ENCODE results near the gene TATDN2. TPM values are rescaled to one million over a fixed set of nuclear protein-coding genes. Genes with fewer than 3 reads are reported as not detected.

The TATDN2 gene
- polyA plus RNA-seq, 1 of the 3 experiments (the other 2 are of a cell fraction), result 14.7 TPM

GRCh38 chr3:10299679-10300078 is 51.4 kb downstream of the TATDN2 start (continued):
- TF ChIP-seq USF2 (IDR thresholded peaks at IDR 0.05; ENCODE audit: borderline replicate concordance, low read depth, low read length) (no peak), GATA2 (CRISPR knock-in tag; IDR thresholded peaks at IDR 0.05) (no peak)

GRCh38 chr3:10300087-10300486 is 51.8 kb downstream of the TATDN2 start:
- no peaks in the 10 kb centered on the region for H3K9me2 ChIP-seq
- no peaks in the 10 kb centered on the region for H4K20me1 ChIP-seq (ENCODE audit: insufficient read depth)
- no peak overlapping the region for H3K4me2 ChIP-seq
- WGBS (ENCODE audit: low lambda C conversion rate), result 100% methylated on average over 5 of the region's 9 CpGs
- H3K4me3 ChIP-seq (ENCODE audit: low read depth in 2 of 2, low read length in 1 of 2), result no peak overlapping the region
- CTCF ChIA-PET, result interaction anchor here (0.7 kb wide), 1 partner anchor 452 kb away, joined by 4 read pairs; no protein-coding TSS in a partner anchor
- no peaks in the 10 kb centered on the region for H3K27me3 ChIP-seq (ENCODE audit: insufficient read depth)
- POLR2A ChIA-PET, result no interaction called here
- DNase-seq, result no peak
- no peak overlapping the region; a peak in 1 of 4 replicates for H3K27ac ChIP-seq (ENCODE audit: low read depth in 2 of 2, low read length in 1 of 2)
- no peaks in the 10 kb centered on the region for H3K9me3 ChIP-seq
- TF ChIP-seq TEAD4 (IDR thresholded peaks at IDR 0.05; ENCODE audit: borderline replicate concordance, insufficient read depth) (no peak), TCF12 (IDR thresholded peaks at IDR 0.05) (no peak), MXI1 (IDR thresholded peaks at IDR 0.05; ENCODE audit: low read depth, low read length) (no peak), USF2 (IDR thresholded peaks at IDR 0.05; ENCODE audit: borderline replicate concordance, low read depth, low read length) (no peak), NFIC (IDR thresholded peaks at IDR 0.05; ENCODE audit: borderline replicate concordance) (no peak), RXRA (IDR thresholded peaks at IDR 0.05; ENCODE audit: borderline replicate concordance, low read depth) (no peak), TAF1 (IDR thresholded peaks at IDR 0.05; ENCODE audit: borderline replicate concordance, low read depth, low read length) (no peak), ZBTB33 (IDR thresholded peaks at IDR 0.05; ENCODE audit: borderline replicate concordance, low read depth) (no peak), SIN3A (IDR thresholded peaks at IDR 0.05; ENCODE audit: borderline replicate concordance, low read depth, low read length) (no peak), GATA2 (CRISPR knock-in tag; IDR thresholded peaks at IDR 0.05) (no peak), JUND (IDR thresholded peaks at IDR 0.05) (no peak), SMC3 (IDR thresholded peaks at IDR 0.05; ENCODE audit: low read depth, low read length) (no peak), USF1 (IDR thresholded peaks at IDR 0.05; ENCODE audit: borderline replicate concordance, low read depth) (no peak), CTCF (IDR thresholded peaks at IDR 0.05) (no peak), RFX5 (IDR thresholded peaks at IDR 0.05; ENCODE audit: low read length) (no peak), YY1 (IDR thresholded peaks at IDR 0.05; ENCODE audit: low read depth) (no peak)
- H3K4me1 ChIP-seq (ENCODE audit: control insufficient read depth in 1 of 2, insufficient read depth in 2 of 2, low read depth in 1 of 2, low read length in 1 of 2), result peaks cover 0 to 3% of the 10 kb centered on the region in 2 experiments; a peak in 1 of 4 replicates
- peaks cover 15% of the 10 kb centered on the region for H3F3A ChIP-seq (replicated peaks; ENCODE audit: insufficient read depth)
- H2AFZ ChIP-seq (ENCODE audit: low read depth), result no peak overlapping the region
- peaks cover 42 to 54% of the 10 kb centered on the region in 2 experiments for H3K36me3 ChIP-seq (replicated peaks in 1 of 2; ENCODE audit: control insufficient read depth in 1 of 2, insufficient read depth in 2 of 2, low read length in 1 of 2)
- H3K79me2 ChIP-seq (ENCODE audit: insufficient read depth), result no peaks in the 10 kb centered on the region
- H3K9ac ChIP-seq, result no peak overlapping the region

All from SK-N-SH (cell line).